K562 (cell line): ENCODE results near the gene EXOC4. TPM values are rescaled to one million over a fixed set of nuclear protein-coding genes. Genes with fewer than 3 reads are reported as not detected.

ENCODE experiments used
- ATAC-seq: fragments of 200-7000 bp; cut with Tn5 transposase; 3 replicates; pipeline ENCODE4 v1.9.1; 2020; ENCODE audit warnings: moderate library complexity
- BruUV-seq: library from RNA; stranded (reverse); fragments of 400-500 nt; replicated peaks from 2 replicates; lab custom pipeline; 2021; lab: Mats Ljungman, UMichigan
- CTCF ChIA-PET: fragments of 300-600 bp; formaldehyde crosslinking; extraction: SDS; loops from one replicate; lab custom pipeline; 2021; ENCODE audit warnings: low intra/inter-chr PET ratio; lab: Yijun Ruan, JAX
- POLR2A ChIA-PET: fragments of 300-600, 350-650 bp; sonication (Branson Sonifier 250); formaldehyde crosslinking; extraction: SDS; loops from one replicate; lab custom pipeline; 2021; ENCODE audit warnings: antibody characterized with exemption, inconsistent platforms; lab: Yijun Ruan, JAX
- DNase-seq, 4 experiments: peaks; one replicate each; pipeline versions ENCODE4 v3.0.0 to v3.0.0-alpha.2; 2011 to 2018; ENCODE audit warnings: low spot score in 3 of 4, mixed read lengths in 3 of 4; ENCODE audit errors: extremely low read depth in 1 of 4
- FAIRE-seq: peaks from 2 replicates; lab custom pipeline; 2011; peaks lifted over from hg19 to GRCh38; lab: Jason Lieb, UNC
- H2AFZ ChIP-seq: 2 replicates; pipeline ENCODE4 v1.6.0; 2011; ENCODE audit warnings: low read depth, low read length, control low read depth, inconsistent platforms
- H3K27ac ChIP-seq: fragments of 200-600 bp; 3 replicates; pipeline ENCODE4 v1.8.0; 2011; ENCODE audit warnings: low read depth, mild to moderate bottlenecking, control low read depth, inconsistent platforms, low read length, moderate library complexity, mixed read lengths; ENCODE audit errors: extremely low read depth
- H3K27me3 ChIP-seq, 2 experiments: fragments of 300-600 bp in 1 of 2; 2 replicates in 1 of 2; 3 replicates in 1 of 2; pipeline versions ENCODE4 v1.6.0 to v1.8.0; 2011; ENCODE audit warnings: inconsistent platforms in 2 of 2, low read length in 2 of 2, mild to moderate bottlenecking in 1 of 2, mixed read lengths in 1 of 2, moderate library complexity in 1 of 2; ENCODE audit not compliant: control insufficient read depth in 2 of 2, insufficient read depth in 2 of 2
- H3K36me3 ChIP-seq: fragments of 300-600 bp; 3 replicates; pipeline ENCODE4 v1.8.0; 2011; ENCODE audit warnings: mild to moderate bottlenecking, low read length, inconsistent platforms; ENCODE audit not compliant: control insufficient read depth, insufficient read depth
- H3K4me1 ChIP-seq, 2 experiments: fragments of 200-600 bp in 1 of 2; replicated peaks in 1 of 2; 2 replicates in 1 of 2; 3 replicates in 1 of 2; pipeline versions ENCODE4 v1.5.1 to v1.8.0; 2011; ENCODE audit warnings: inconsistent platforms in 2 of 2, low read length in 2 of 2, mild to moderate bottlenecking in 1 of 2, mixed read lengths in 1 of 2, moderate library complexity in 1 of 2; ENCODE audit not compliant: control insufficient read depth in 2 of 2, insufficient read depth in 2 of 2
- H3K4me2 ChIP-seq: 2 replicates; pipeline ENCODE4 v1.6.1; 2011; ENCODE audit warnings: low read length, control low read depth, inconsistent platforms, mixed read lengths; ENCODE audit not compliant: insufficient read depth
- H3K4me3 ChIP-seq: fragments of 200-600 bp; sonication (generic), shearing (Covaris generic); 2 replicates; pipeline ENCODE4 v1.5.1; 2016; ENCODE audit warnings: control low read depth, inconsistent platforms
- H3K79me2 ChIP-seq: fragments of 200-600 bp; 3 replicates; pipeline ENCODE4 v1.8.0; 2011; ENCODE audit warnings: low read length, inconsistent platforms; ENCODE audit not compliant: control insufficient read depth, insufficient read depth
- H3K9ac ChIP-seq, 2 experiments: 2 replicates each; pipeline versions ENCODE4 v1.6.0 to v1.6.1; 2011; ENCODE audit warnings: low read depth in 2 of 2, low read length in 2 of 2, control low read depth in 1 of 2, inconsistent platforms in 1 of 2, mild to moderate bottlenecking in 1 of 2, mixed read lengths in 1 of 2; ENCODE audit not compliant: insufficient read depth in 1 of 2
- H3K9me1 ChIP-seq: one replicate; pipeline ENCODE4 v1.6.0; 2011; ENCODE audit warnings: inconsistent platforms, mild to moderate bottlenecking, low read length, moderate library complexity; ENCODE audit not compliant: control insufficient read depth, insufficient read depth
- H3K9me3 ChIP-seq: replicated peaks from 2 replicates; pipeline ENCODE4 v1.5.1; 2011; ENCODE audit warnings: low read depth, low read length, inconsistent platforms; ENCODE audit not compliant: control insufficient read depth, insufficient read depth
- H4K20me1 ChIP-seq: replicated peaks from 2 replicates; pipeline ENCODE4 v1.6.1; 2011; ENCODE audit warnings: low read length, inconsistent platforms, mixed read lengths; ENCODE audit not compliant: control insufficient read depth, insufficient read depth
- ETV6 ChIP-seq, 3 experiments: fragments of 150-350 bp in 1 of 3; sonication (generic) in 1 of 3; formaldehyde crosslinking in 1 of 3; IDR thresholded peaks; 2 replicates each; pipeline versions ENCODE4 v1.6.1 to v1.8.0; 2014 to 2022; ENCODE audit warnings: borderline replicate concordance in 2 of 3, low read depth in 2 of 3, antibody characterized with exemption in 1 of 3, low read length in 1 of 3, mild to moderate bottlenecking in 1 of 3, missing genetic modification reagents in 1 of 3
- KHSRP ChIP-seq: fragments of 450-650 bp; IDR thresholded peaks from 2 replicates; pipeline ENCODE4 v1.6.1; 2017
- NR4A1 ChIP-seq, 2 experiments: fragments of 250-450 bp in 1 of 2; fragments of 450-650 bp in 1 of 2; sonication (Bioruptor Pico) in 1 of 2; IDR thresholded peaks; 2 replicates each; pipeline versions ENCODE4 v1.4.0 to v1.6.1; 2016 to 2020; ENCODE audit warnings: mild to moderate bottlenecking in 2 of 2, missing compliant biosample characterization in 1 of 2, missing genetic modification characterization in 1 of 2, moderate library complexity in 1 of 2
- ZNF407 ChIP-seq: fragments of 450-650 bp; IDR thresholded peaks from 2 replicates; pipeline ENCODE4 v1.6.1; 2016; ENCODE audit warnings: low read depth
- WGBS: fragments of 100-300 bp; shearing (Covaris generic); methylation state at CpG from one replicate; pipeline ENCODE4 v1.1.6; 2016; ENCODE audit warnings: low coverage, mixed read lengths; ENCODE audit not compliant: insufficient coverage; ENCODE audit errors: missing lambda C conversion rate; 5-methylcytosine and 5-hydroxymethylcytosine counted together
- in situ Hi-C: fragments of 300-500 bp; cut with MboI; formaldehyde crosslinking; loops from 4 replicates; pipeline ENCODE4 v1.15.0; 2018; ENCODE audit warnings: inconsistent platforms, mixed read lengths
- intact Hi-C: fragments of 100-400 bp; cut with micrococcal nuclease; formaldehyde crosslinking; loops from 2 replicates; pipeline ENCODE4 v1.14.2; 2022
- polyA plus RNA-seq, 8 experiments: library from polyadenylated mRNA; depleted of rRNA in 4 of 8; stranded (reverse) in 5 of 8; unstranded in 3 of 8; fragments of >200 nt; fragmentation: Nextera tagmentation in 2 of 8; fragmentation: Illumina TruSeq in 1 of 8; extraction: Ambion mirVana in 2 of 8; extraction: Trizol in 1 of 8; gene quantifications; 2 replicates each; pipeline versions ENCODE4 v1.2.1 to v1.2.3, GENCODE V29; 2011 to 2014; ENCODE audit warnings: inconsistent platforms in 1 of 8, missing spikeins in 1 of 8
- total RNA-seq, 7 experiments: library from RNA; depleted of rRNA in 6 of 7; stranded (reverse); fragments of >200 nt in 6 of 7; fragmentation: Illumina TruSeq in 2 of 7; extraction: Trizol in 2 of 7; gene quantifications; 2 replicates each; pipeline versions ENCODE4 v1.2.1 to v1.2.3, GENCODE V29; 2011 to 2021; ENCODE audit warnings: low replicate concordance in 1 of 7
- TF ChIP-seq, protein P1 (sequence below): fragments of 250-450 bp; sonication (Bioruptor Pico); IDR thresholded peaks from 2 replicates; pipeline ENCODE4 v1.5.0; 2021

Gene EXOC4
- total and polyA plus RNA-seq, 9 of the 15 experiments (the other 6 are each of a cell fraction or from before 2014, with no cell fraction given): 18.5 to 73.1 (median 46.6) TPM

DNA sequence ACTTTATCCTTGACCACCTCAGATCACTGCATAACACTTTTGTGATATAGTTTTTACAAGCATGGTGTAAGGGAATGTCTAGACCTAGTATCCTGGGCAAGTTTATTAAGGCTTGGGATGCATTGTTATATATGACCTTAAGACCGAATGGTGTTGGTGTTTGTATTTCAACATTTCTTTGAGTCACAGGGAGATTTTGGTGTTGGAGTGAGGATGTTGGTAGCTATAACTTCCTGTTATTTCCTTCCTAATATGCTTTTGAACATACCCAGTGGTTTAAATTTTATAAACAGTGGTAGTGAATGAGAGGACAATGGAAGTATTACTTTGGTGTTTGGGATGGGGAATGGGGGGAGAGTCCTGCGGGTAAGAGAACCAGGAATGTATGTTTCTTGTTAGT lies 2.6 kb downstream of the EXOC4 start:
- no peak for ATAC-seq
- no peak for DNase-seq
- Histone ChIP-seq H3K4me2 (no peak overlapping the region), H3K9me3 (no peaks in the 10 kb centered on the region), H3K27me3 (no peaks in the 10 kb centered on the region), H3K27ac (no peak overlapping the region), H3K9ac (no peak overlapping the region), H4K20me1 (peaks cover 6% of the 10 kb centered on the region; the same call in 1 of the 2 replicates), H3K36me3 (peaks cover 14% of the 10 kb centered on the region), H2AFZ (no peak overlapping the region), H3K4me1 (no peaks in the 10 kb centered on the region; a peak in 3 of 5 replicates), H3K9me1 (no peaks in the 10 kb centered on the region), H3K79me2 (peaks cover 54% of the 10 kb centered on the region), H3K4me3 (no peak overlapping the region)
- 86% methylated on average over 2 of the region's 2 CpGs for WGBS
- intact Hi-C loops (no loop called here), in situ Hi-C loops (no loop called here)
- ChIA-PET CTCF (no interaction called here), POLR2A (interaction anchor here (2.2 kb wide), 1 partner anchor 17 kb away, joined by 9 read pairs; no protein-coding TSS in a partner anchor)
- FAIRE-seq: no peak
- BruUV-seq: no TSS peak
- no peak for TF ChIP-seq ZNF407
- no peak for TF ChIP-seq NR4A1 (CRISPR knock-in tag; IDR thresholded peaks at IDR 0.05)
- TF ChIP-seq NR4A1 (tag; IDR thresholded peaks at IDR 0.05): no peak
- TF ChIP-seq, protein P1, sequence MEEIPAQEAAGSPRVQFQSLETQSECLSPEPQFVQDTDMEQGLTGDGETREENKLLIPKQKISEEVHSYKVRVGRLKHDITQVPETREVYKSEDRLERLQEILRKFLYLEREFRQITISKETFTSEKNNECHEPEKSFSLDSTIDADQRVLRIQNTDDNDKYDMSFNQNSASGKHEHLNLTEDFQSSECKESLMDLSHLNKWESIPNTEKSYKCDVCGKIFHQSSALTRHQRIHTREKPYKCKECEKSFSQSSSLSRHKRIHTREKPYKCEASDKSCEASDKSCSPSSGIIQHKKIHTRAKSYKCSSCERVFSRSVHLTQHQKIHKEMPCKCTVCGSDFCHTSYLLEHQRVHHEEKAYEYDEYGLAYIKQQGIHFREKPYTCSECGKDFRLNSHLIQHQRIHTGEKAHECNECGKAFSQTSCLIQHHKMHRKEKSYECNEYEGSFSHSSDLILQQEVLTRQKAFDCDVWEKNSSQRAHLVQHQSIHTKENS (CRISPR knock-in tag): no peak
- no peak for TF ChIP-seq KHSRP
- TF ChIP-seq ETV6 (IDR thresholded peaks at IDR 0.05; ENCODE audit: borderline replicate concordance in 1 of 2, low read depth in 2 of 2, low read length in 1 of 2): no peak
- TF ChIP-seq ETV6 (CRISPR knock-in tag; IDR thresholded peaks at IDR 0.05; ENCODE audit: borderline replicate concordance): 0 out of 2 replicates have a peak, but pooled peaks have one; percentile 67
